GM18909 (cell line): ENCODE measurements around the gene HTR7.
"Not testable (repeated sequence)": the region's sequence is repeated elsewhere in the genome, so short reads cannot be mapped to it uniquely, and the experiment has no call there.

Experiments
- ATAC-seq: cut with Tn5 transposase; IDR thresholded peaks from one replicate; pipeline ENCODE4 v1.9.1; 2021; ENCODE audit warnings: mild to moderate bottlenecking; ENCODE audit not compliant: unreplicated experiment, poor library complexity

HTR7 gene

GRCh38 chr10:90807106-90807505 lies 50.7 kb downstream of the HTR7 start:
- not testable (repeated sequence) for ATAC-seq

- ATAC-seq = no peak
Measured at GRCh38 chr10:90806677-90807076, 51.2 kb downstream of the HTR7 start.

GRCh38 chr10:90805206-90805605 lies 52.6 kb downstream of the HTR7 start:
- ATAC-seq = no peak

GRCh38 chr10:90804354-90804753 lies 53.5 kb downstream of the HTR7 start:
- no peak for ATAC-seq

GRCh38 chr10:90801608-90802007 lies 56.2 kb downstream of the HTR7 start:
- no peak for ATAC-seq

GRCh38 chr10:90800232-90800796 lies 57.5 kb downstream of the HTR7 start:
- no peak for ATAC-seq

GRCh38 chr10:90799172-90799571 lies 58.7 kb downstream of the HTR7 start:
- ATAC-seq = no peak

GRCh38 chr10:90798482-90798881 lies 59.4 kb downstream of the HTR7 start:
- no peak for ATAC-seq

GRCh38 chr10:90790422-90790821 lies 67.4 kb downstream of the HTR7 start:
- ATAC-seq = no peak

GRCh38 chr10:90788968-90789367 lies 68.9 kb downstream of the HTR7 start:
- ATAC-seq = peak; percentile 82

GRCh38 chr10:90788199-90788491 lies 69.7 kb downstream of the HTR7 start:
- ATAC-seq = no peak

GRCh38 chr10:90787393-90788198 lies 70.2 kb downstream of the HTR7 start:
- ATAC-seq = no peak

- ATAC-seq = no peak
Measured at GRCh38 chr10:90785782-90786181, 72.1 kb downstream of the HTR7 start.

GRCh38 chr10:90784771-90785170 lies 73.1 kb downstream of the HTR7 start:
- no peak for ATAC-seq

GRCh38 chr10:90780488-90780887 lies 77.4 kb downstream of the HTR7 start:
- ATAC-seq = no peak

GRCh38 chr10:90779548-90779947 lies 78.3 kb downstream of the HTR7 start:
- no peak for ATAC-seq

GRCh38 chr10:90777621-90778020 lies 80.2 kb downstream of the HTR7 start:
- ATAC-seq = no peak

- ATAC-seq = peak; percentile 56
Measured at GRCh38 chr10:90775351-90776028, 82.3 kb downstream of the HTR7 start.

GRCh38 chr10:90769946-90770841 lies 87.6 kb downstream of the HTR7 start:
- ATAC-seq = no peak

GRCh38 chr10:90751107-90751997 lies 106.5 kb downstream of the HTR7 start:
- peak; percentile 80 for ATAC-seq
